Esophagus squamous epithelium (tissue), 4 donors: ENCODE results near the gene DIS3L2.

Source experiments
- POLR2A ChIP-seq, 4 donors: fragments of 450-650 bp; IDR thresholded peaks; one replicate each; pipeline ENCODE4 v1.6.1; 2017; ENCODE audit warnings: antibody characterized with exemption in 4 of 4, mild to moderate bottlenecking in 4 of 4, moderate library complexity in 3 of 4
- TF ChIP-seq, protein P1 (sequence below), 6 experiments: fragments of 450-650 bp in 4 of 6; fragments of 200-600 bp in 2 of 6; sonication (generic) in 2 of 6; IDR thresholded peaks; one replicate each; pipeline ENCODE4 v1.5.1; 2016 to 2019; ENCODE audit warnings: antibody characterized with exemption in 6 of 6, mild to moderate bottlenecking in 4 of 6, moderate library complexity in 4 of 6

- TF ChIP-seq, protein P1, sequence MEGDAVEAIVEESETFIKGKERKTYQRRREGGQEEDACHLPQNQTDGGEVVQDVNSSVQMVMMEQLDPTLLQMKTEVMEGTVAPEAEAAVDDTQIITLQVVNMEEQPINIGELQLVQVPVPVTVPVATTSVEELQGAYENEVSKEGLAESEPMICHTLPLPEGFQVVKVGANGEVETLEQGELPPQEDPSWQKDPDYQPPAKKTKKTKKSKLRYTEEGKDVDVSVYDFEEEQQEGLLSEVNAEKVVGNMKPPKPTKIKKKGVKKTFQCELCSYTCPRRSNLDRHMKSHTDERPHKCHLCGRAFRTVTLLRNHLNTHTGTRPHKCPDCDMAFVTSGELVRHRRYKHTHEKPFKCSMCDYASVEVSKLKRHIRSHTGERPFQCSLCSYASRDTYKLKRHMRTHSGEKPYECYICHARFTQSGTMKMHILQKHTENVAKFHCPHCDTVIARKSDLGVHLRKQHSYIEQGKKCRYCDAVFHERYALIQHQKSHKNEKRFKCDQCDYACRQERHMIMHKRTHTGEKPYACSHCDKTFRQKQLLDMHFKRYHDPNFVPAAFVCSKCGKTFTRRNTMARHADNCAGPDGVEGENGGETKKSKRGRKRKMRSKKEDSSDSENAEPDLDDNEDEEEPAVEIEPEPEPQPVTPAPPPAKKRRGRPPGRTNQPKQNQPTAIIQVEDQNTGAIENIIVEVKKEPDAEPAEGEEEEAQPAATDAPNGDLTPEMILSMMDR (IDR thresholded peaks at IDR 0.05), result no peak
- TF ChIP-seq POLR2A (IDR thresholded peaks at IDR 0.05), result no peak
Measured at GRCh38 chr2:232309592-232309991, 348.1 kb downstream of the DIS3L2 start.
